Breast epithelium (tissue), 4 donors: ENCODE measurements around the gene MAD2L2. TPM values are rescaled to one million over a fixed set of nuclear protein-coding genes. Genes with fewer than 3 reads are reported as not detected.

Source experiments
- DNase-seq, 2 donors: peaks; one replicate each; pipeline ENCODE4 v3.0.0-alpha.2; 2019; ENCODE audit warnings: low spot score in 2 of 2
- H3K27ac ChIP-seq, 2 donors: fragments of 200-600 bp; sonication (generic) in 1 of 2; one replicate each; pipeline ENCODE4 v1.5.1; 2016 to 2019; ENCODE audit warnings: mild to moderate bottlenecking in 1 of 2
- H3K27me3 ChIP-seq, 2 donors: fragments of 200-600 bp; sonication (generic) in 1 of 2; one replicate each; pipeline versions ENCODE4 v1.5.1 to v1.6.0; 2017 to 2019; ENCODE audit warnings: control low read depth in 1 of 2, mild to moderate bottlenecking in 1 of 2
- H3K36me3 ChIP-seq: fragments of 200-600 bp; one replicate; pipeline ENCODE4 v1.5.1; 2019
- H3K4me1 ChIP-seq, 2 donors: fragments of 200-600 bp; sonication (generic); one replicate each; pipeline ENCODE4 v1.5.1; 2016 to 2019; ENCODE audit warnings: control low read depth in 1 of 2
- H3K4me3 ChIP-seq, 3 donors: fragments of 200-600 bp; sonication (generic); 1 replicate in 2 of 3; 2 replicates in 1 of 3; pipeline ENCODE4 v1.5.1; 2016 to 2019; ENCODE audit warnings: mild to moderate bottlenecking in 3 of 3, moderate library complexity in 2 of 3
- H3K9me3 ChIP-seq, 2 donors: fragments of 200-600 bp; sonication (generic) in 1 of 2; one replicate each; pipeline ENCODE4 v1.5.1; 2016 to 2019; ENCODE audit warnings: control low read depth in 1 of 2
- POLR2A ChIP-seq: fragments of 450-650 bp; IDR thresholded peaks from one replicate; pipeline ENCODE4 v1.6.1; 2016; ENCODE audit warnings: antibody characterized with exemption, mild to moderate bottlenecking, moderate library complexity
- POLR2AphosphoS5 ChIP-seq, 3 donors: sonication (generic); formaldehyde crosslinking; IDR thresholded peaks; one replicate each; pipeline ENCODE4 v1.6.1; 2017; ENCODE audit warnings: antibody characterized with exemption in 3 of 3
- intact Hi-C: fragments of 100-400 bp; cut with DNase I; formaldehyde crosslinking; loops from one replicate; pipeline ENCODE4 v1.15.1; 2023; ENCODE audit warnings: low total_unique reads
- total RNA-seq, 3 donors: library from RNA; depleted of rRNA; stranded (reverse); fragments of >200 nt; gene quantifications; one replicate each; pipeline ENCODE4 v1.1.0, GENCODE V29; 2016
- TF ChIP-seq, protein P1 (sequence below), 3 donors: fragments of 450-650 bp; IDR thresholded peaks; one replicate each; pipeline ENCODE4 v1.5.1; 2016 to 2017; ENCODE audit warnings: antibody characterized with exemption in 3 of 3, mild to moderate bottlenecking in 3 of 3, moderate library complexity in 3 of 3

The MAD2L2 gene
- total RNA-seq, 3 donors from 2014 or later = 31.8 to 58.7 (median 47.7) TPM

DNA sequence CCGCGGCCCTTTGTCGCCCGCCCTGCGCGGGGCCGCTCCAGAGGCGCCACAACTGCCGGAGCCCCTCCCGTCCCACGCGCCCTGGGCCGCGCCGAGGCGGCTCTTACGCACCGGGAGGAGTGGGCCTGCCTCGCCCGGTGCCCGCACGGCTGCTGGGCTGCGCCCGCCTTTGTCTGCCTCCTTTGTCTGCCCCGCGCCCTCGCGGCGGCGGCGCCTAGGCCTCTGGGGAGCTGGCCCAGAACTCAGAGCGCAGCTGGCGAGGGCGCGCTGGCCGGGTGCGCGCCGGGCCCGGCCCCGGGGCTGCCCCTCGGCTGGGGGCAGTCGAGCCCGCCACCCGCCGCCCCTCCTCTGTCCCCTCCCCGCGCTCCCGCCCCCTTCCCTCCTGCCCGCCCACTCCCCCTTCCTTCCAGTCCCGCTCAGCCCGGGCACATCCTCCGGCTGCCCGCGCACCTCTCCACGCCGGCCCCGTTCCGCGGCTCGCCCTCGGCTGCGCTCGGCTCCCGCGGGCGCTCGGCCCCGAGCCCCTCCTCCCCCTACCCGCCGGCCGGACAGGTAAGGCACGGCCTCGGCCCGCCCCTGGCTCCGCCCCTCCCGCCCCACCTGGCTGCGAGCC is 10.5 kb upstream of the MAD2L2 start, which contains the start of gene DRAXIN:
Gene DRAXIN (plus strand): TSS at position 409 of the 613 bp plus-strand sequence. CDS start 14,549 bp downstream, outside the sequence.
- no peaks in the 10 kb centered on the region for H3K36me3 ChIP-seq
- H3K27me3 ChIP-seq = peaks cover 6 to 31% of the 10 kb centered on the region in 2 donors
- no peak within 1 kb of the TSS for H3K27ac ChIP-seq
- TF ChIP-seq, protein P1, sequence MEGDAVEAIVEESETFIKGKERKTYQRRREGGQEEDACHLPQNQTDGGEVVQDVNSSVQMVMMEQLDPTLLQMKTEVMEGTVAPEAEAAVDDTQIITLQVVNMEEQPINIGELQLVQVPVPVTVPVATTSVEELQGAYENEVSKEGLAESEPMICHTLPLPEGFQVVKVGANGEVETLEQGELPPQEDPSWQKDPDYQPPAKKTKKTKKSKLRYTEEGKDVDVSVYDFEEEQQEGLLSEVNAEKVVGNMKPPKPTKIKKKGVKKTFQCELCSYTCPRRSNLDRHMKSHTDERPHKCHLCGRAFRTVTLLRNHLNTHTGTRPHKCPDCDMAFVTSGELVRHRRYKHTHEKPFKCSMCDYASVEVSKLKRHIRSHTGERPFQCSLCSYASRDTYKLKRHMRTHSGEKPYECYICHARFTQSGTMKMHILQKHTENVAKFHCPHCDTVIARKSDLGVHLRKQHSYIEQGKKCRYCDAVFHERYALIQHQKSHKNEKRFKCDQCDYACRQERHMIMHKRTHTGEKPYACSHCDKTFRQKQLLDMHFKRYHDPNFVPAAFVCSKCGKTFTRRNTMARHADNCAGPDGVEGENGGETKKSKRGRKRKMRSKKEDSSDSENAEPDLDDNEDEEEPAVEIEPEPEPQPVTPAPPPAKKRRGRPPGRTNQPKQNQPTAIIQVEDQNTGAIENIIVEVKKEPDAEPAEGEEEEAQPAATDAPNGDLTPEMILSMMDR (IDR thresholded peaks at IDR 0.05) = no peak
- no peak for TF ChIP-seq POLR2A
- no peak for TF ChIP-seq POLR2AphosphoS5 (IDR thresholded peaks at IDR 0.05)
- no peak for DNase-seq
- peak within 1 kb of the TSS in 2 of 3 donors; percentile 54 to 69 for H3K4me3 ChIP-seq
- H3K4me1 ChIP-seq = peaks cover 11% of the 10 kb centered on the region in 2 donors
- intact Hi-C loops = no loop called here
- H3K9me3 ChIP-seq = no peaks in the 10 kb centered on the region

DNA sequence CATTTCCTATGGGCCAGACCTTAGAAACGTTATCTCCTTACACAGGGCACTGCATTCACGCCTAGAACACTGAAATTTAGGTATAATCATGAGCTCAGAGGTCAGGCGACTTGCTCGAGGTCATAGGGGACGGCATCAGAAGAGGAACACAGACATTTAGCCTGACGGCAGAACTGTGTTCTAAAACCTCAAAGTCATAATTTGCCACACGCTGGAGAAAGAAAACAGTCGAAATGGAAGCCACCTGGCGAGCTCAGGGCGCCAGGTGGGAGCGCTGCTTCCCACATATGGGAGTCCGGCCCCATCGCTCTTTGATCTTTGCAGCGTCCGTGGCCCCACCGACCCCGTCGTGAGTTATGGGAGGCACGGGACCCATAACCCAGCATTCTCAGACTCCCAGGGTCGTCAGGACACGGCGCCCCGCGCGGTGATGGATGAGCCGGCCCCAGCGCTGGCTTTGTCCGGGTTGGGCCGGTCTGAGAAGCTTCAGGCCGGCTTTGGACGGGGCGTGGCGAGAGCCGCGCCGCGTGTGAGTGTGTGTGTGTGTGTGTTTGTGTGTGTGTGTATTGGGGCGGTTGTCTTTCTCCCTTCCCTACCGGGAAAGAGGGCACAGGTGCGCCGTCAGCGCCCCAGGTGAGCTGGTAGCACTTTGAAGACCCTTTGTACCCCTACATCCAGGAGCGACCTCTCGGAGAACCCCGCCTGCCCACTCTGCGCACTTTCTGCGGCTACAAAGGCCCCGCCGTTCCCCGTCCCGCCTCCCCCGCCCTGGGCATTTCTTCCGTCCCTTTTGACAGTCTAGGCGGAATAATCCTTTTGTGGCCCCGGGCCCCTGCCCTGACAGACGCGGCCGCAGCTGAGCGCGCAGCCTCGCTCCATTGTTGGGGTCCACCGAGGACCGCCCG is 9.7 kb upstream of the MAD2L2 start:
- H3K27ac ChIP-seq = no peak overlapping the region
- H3K27me3 ChIP-seq = peaks cover 6 to 31% of the 10 kb centered on the region in 2 donors
- TF ChIP-seq POLR2AphosphoS5 (IDR thresholded peaks at IDR 0.05) (no peak), POLR2A (no peak)
- TF ChIP-seq, protein P1 (IDR thresholded peaks at IDR 0.05) = no peak
- peak overlapping the region in 2 of 3 donors; percentile 54 to 69 for H3K4me3 ChIP-seq
- intact Hi-C loops = no loop called here
- H3K36me3 ChIP-seq = no peaks in the 10 kb centered on the region
- H3K4me1 ChIP-seq = peaks cover 11% of the 10 kb centered on the region in 2 donors
- no peaks in the 10 kb centered on the region for H3K9me3 ChIP-seq
- no peak for DNase-seq

DNA sequence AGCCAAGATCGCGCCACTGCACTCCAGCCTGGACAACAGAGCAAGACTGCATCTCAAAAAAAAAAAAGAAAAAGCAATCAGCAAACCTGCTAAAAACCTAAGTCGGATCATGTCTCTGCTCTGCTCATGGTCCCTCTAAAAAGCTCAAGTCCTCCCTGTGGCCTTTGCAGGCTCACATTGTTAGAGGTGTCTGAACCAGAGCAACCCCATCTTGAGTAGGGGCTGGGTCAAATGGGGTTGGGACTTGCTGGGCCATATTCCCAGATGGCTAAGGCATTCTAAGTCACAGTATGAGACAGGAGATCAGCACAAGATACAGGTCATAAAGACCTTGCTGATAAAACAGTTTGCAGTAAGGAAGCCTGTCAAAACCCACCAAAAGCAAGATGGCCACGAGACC is 7.6 kb upstream of the MAD2L2 start:
- intact Hi-C loops = no loop called here
- no peak overlapping the region for H3K4me3 ChIP-seq
- peaks cover 11% of the 10 kb centered on the region in 2 donors for H3K4me1 ChIP-seq
- no peak for DNase-seq
- no peak overlapping the region for H3K27ac ChIP-seq
- peaks cover 6 to 31% of the 10 kb centered on the region in 2 donors for H3K27me3 ChIP-seq
- H3K9me3 ChIP-seq = no peaks in the 10 kb centered on the region
- TF ChIP-seq, protein P1 (IDR thresholded peaks at IDR 0.05) = no peak
- no peak for TF ChIP-seq POLR2AphosphoS5 (IDR thresholded peaks at IDR 0.05)
- TF ChIP-seq POLR2A = no peak
- H3K36me3 ChIP-seq = no peaks in the 10 kb centered on the region

DNA sequence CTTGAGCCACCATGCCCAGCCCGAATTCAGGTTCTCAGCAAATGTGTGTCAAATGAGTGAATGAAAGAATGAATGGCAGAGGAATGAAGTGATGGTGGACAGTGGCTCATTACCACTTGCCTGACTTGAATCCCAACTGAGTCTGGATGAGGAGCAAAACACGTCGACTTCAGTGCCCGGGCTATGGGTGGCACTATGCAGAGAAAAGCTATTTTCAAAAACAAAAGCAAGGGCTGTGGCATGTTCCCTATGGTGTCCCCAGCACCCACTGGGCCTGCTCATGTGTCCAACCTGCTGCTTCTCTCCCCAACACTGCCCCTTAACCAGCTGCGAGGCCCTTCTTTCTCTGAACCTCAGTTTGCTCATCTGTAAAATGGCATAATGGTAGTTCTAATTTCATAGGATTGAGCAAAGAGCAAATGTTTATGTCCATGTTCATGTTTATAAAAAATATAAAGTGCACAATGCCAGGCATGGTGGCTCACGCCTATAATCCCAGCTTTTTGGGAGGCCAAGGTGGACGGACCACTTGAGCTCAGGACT is 4.3 kb upstream of the MAD2L2 start:
- no peak for DNase-seq
- TF ChIP-seq POLR2AphosphoS5 (IDR thresholded peaks at IDR 0.05) = no peak
- TF ChIP-seq, protein P1 (IDR thresholded peaks at IDR 0.05) = no peak
- Histone ChIP-seq H3K27me3 (peaks cover 0 to 5% of the 10 kb centered on the region in 2 donors), H3K9me3 (no peaks in the 10 kb centered on the region), H3K4me3 (no peak overlapping the region), H3K4me1 (no peaks in the 10 kb centered on the region), H3K27ac (no peak overlapping the region), H3K36me3 (no peaks in the 10 kb centered on the region)
- intact Hi-C loops = no loop called here
